ENCODE results near the gene GCK.
"Not testable (repeated sequence)": the region's sequence is repeated elsewhere in the genome, so short reads cannot be mapped to it uniquely, and the experiment has no call there.

The GCK gene

DNA sequence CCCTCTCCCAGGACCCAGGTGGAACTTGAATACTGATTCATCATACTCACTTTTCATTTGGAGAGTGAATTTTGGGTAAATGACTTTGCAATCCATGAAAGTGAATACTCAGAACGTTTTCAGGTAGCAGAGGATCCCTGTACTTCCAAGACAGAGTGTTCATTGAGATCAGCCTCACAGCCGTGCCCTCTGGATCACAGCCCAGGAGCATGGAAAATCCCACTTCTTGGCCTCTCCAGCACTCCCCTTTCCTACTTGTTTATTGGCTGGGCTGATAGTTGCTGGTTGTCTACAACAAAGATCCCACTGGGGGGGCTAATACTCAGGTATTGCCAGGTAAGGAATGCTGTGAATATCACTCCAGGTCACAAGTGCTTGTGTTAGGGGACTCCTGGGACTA is 5.9 kb downstream of the GCK start:
- TF ChIP-seq, protein P1, sequence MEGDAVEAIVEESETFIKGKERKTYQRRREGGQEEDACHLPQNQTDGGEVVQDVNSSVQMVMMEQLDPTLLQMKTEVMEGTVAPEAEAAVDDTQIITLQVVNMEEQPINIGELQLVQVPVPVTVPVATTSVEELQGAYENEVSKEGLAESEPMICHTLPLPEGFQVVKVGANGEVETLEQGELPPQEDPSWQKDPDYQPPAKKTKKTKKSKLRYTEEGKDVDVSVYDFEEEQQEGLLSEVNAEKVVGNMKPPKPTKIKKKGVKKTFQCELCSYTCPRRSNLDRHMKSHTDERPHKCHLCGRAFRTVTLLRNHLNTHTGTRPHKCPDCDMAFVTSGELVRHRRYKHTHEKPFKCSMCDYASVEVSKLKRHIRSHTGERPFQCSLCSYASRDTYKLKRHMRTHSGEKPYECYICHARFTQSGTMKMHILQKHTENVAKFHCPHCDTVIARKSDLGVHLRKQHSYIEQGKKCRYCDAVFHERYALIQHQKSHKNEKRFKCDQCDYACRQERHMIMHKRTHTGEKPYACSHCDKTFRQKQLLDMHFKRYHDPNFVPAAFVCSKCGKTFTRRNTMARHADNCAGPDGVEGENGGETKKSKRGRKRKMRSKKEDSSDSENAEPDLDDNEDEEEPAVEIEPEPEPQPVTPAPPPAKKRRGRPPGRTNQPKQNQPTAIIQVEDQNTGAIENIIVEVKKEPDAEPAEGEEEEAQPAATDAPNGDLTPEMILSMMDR (conservative IDR thresholded peaks at IDR 0.05; ENCODE audit: control insufficient read depth, insufficient read depth, low read depth, low read length) = no peak
- DNase-seq (ENCODE audit: low read depth) = no peak
- H3K4me3 ChIP-seq (ENCODE audit: control insufficient read depth, low read depth, low read length) = no peak overlapping the region

- TF ChIP-seq, protein P1 (conservative IDR thresholded peaks at IDR 0.05; ENCODE audit: control insufficient read depth, insufficient read depth, low read depth, low read length) = no peak
- DNase-seq (ENCODE audit: low read depth) = no peak
- H3K4me3 ChIP-seq (ENCODE audit: control insufficient read depth, low read depth, low read length) = no peak overlapping the region
These were observed 6.4 kb downstream of the GCK start for GRCh38 chr7:44182827-44183226.

DNA sequence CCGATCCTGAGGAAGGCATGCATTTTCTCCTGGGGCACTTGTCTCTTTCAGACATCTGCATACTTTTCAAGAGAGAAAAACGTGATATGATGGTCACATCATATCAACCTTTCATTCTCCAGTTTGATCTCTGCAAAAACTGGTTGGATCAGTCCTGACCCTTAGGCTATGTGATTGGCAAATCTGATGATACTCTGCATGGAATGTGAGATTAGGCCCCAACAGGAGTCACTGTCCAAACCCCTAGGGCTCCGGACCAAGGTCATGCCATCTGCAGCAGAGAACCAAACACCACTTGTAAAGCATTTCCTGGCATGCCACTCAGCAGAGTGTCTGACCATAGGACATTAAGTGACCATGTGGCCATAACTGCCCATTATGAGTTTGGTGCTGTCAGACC is 8.6 kb downstream of the GCK start:
- TF ChIP-seq, protein P1 (conservative IDR thresholded peaks at IDR 0.05; ENCODE audit: control insufficient read depth, insufficient read depth, low read depth, low read length) = no peak
- no peak for DNase-seq (ENCODE audit: low read depth)
- no peak overlapping the region for H3K4me3 ChIP-seq (ENCODE audit: control insufficient read depth, low read depth, low read length)

DNA sequence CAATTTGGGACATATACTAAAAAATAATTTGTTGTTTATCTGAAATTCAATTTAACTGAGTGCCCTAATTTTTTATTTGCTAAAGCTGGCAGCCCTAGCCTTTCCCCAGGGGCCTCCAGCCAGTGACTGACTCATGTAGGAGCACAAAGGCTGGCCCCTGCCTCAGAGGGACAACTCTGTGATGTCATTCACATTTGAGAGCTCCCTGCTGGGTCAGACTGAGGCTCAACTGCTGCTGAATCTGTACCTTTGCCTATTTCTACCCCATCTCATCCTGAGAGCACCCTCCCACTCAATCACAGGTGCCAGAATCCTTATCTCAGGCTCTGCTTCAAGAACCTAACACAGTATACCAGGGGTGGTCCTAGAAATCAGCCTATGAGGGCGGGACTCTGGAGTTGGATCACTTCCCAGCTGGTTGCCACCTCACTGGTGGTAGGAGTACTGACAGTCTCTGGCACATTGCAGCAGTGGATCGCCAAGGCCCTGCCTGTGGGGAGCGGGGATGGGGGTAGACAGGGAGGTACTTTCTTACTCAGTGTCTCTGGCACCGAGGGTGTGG is 11.6 kb downstream of the GCK start:
- TF ChIP-seq, protein P1 (conservative IDR thresholded peaks at IDR 0.05; ENCODE audit: control insufficient read depth, insufficient read depth, low read depth, low read length) = no peak
- peak; percentile 38 for DNase-seq (ENCODE audit: low read depth)
- no peak overlapping the region for H3K4me3 ChIP-seq (ENCODE audit: control insufficient read depth, low read depth, low read length)

GRCh38 chr7:44176486-44176885 is 12.8 kb downstream of the GCK start:
- no peak for DNase-seq (ENCODE audit: low read depth)
- TF ChIP-seq, protein P1 (conservative IDR thresholded peaks at IDR 0.05; ENCODE audit: control insufficient read depth, insufficient read depth, low read depth, low read length) = no peak
- H3K4me3 ChIP-seq (ENCODE audit: control insufficient read depth, low read depth, low read length) = no peak overlapping the region

GRCh38 chr7:44175730-44176129 is 13.5 kb downstream of the GCK start:
- no peak for DNase-seq (ENCODE audit: low read depth)
- TF ChIP-seq, protein P1 (conservative IDR thresholded peaks at IDR 0.05; ENCODE audit: control insufficient read depth, insufficient read depth, low read depth, low read length) = no peak
- no peak overlapping the region for H3K4me3 ChIP-seq (ENCODE audit: control insufficient read depth, low read depth, low read length)

DNA sequence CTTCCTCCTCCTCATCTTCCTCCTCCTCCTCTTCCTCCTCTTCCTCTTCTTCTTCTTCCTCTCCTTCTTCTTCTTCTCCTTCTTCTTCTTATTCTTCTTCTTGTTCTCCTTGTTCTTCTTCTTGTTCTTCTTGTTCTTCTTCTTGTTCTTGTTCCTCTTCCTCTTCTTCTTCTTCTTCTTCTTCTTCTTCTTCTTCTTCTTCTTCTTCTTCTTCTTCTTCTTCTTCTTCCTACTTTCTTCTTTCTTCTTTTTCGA is 14.6 kb downstream of the GCK start:
- not testable (repeated sequence) for H3K4me3 ChIP-seq (ENCODE audit: control insufficient read depth, low read depth, low read length); DNase-seq (ENCODE audit: low read depth)
